ENCODE data around the gene IFNAR2. TPM values are rescaled to one million over a fixed set of nuclear protein-coding genes. Genes with fewer than 3 reads are reported as not detected.

The IFNAR2 gene
- total RNA-seq, 1 experiment from 2014 or later, result 12.3 TPM

DNA sequence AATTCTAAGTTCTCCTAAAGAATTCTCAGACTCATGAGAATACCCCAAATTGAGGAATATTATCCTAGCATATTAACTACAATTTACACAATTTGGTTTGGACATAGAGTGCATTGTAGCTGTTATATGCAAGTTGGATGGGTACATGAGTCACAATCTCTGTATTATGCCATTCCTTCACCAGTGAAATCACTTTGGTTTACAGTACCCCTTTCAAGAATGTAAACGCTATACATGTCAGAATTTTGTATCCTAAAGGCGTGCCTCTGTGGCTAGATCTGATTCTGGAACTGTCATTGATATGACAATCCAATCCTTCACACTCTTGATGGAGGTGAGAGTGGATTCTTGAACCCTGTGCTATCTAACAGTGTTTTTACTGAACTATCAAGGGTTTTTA is 29.7 kb downstream of the IFNAR2 start:
- Histone ChIP-seq H3K4me3 (replicated peaks in 1 of 2; ENCODE audit: low read depth in 1 of 2, low read length in 2 of 2) (no peak overlapping the region), H3K4me2 (ENCODE audit: low read length) (no peak overlapping the region), H3K9ac (ENCODE audit: low read length) (no peak overlapping the region), H2AFZ (ENCODE audit: low read depth, low read length, poor library complexity, severe bottlenecking) (no peak overlapping the region), H3K27me3 (ENCODE audit: insufficient read depth, low read length) (no peaks in the 10 kb centered on the region), H3K36me3 (ENCODE audit: control insufficient read depth in 1 of 2, insufficient read depth in 2 of 2, low read length in 2 of 2) (peaks cover 4 to 5% of the 10 kb centered on the region in 2 experiments; a peak in 2 of 4 replicates), H3K27ac (ENCODE audit: low read depth, low read length) (no peak overlapping the region), H3K9me2 (ENCODE audit: insufficient read depth) (no peaks in the 10 kb centered on the region), H3K9me3 (ENCODE audit: control insufficient read depth in 1 of 2, insufficient read depth in 1 of 2, low read depth in 1 of 2, low read length in 2 of 2) (no peaks in the 10 kb centered on the region), H3K79me2 (ENCODE audit: insufficient read depth, low read length) (no peaks in the 10 kb centered on the region), H3K4me1 (ENCODE audit: control insufficient read depth in 1 of 2, insufficient read depth in 2 of 2, low read length in 2 of 2) (no peaks in the 10 kb centered on the region), H4K20me1 (ENCODE audit: insufficient read depth) (no peaks in the 10 kb centered on the region)
- ChIA-PET RAD21 (ENCODE audit: low non-redundant PET in 1 of 2, low total read pairs in 2 of 2, uncharacterized antibody in 2 of 2, unreplicated experiment in 2 of 2) (no interaction called here), CTCF (no interaction called here), POLR2A (no interaction called here)
- BruUV-seq (replicated peaks), result no TSS peak
- DNase-seq (ENCODE audit: low read depth, low spot score) (no peak), ATAC-seq (no peak)
- no peak for TF ChIP-seq POLR2A (IDR thresholded peaks at IDR 0.05; ENCODE audit: borderline replicate concordance, extremely low read depth, insufficient read depth, insufficient read length)
- TF ChIP-seq FOSL1 (IDR thresholded peaks at IDR 0.05; ENCODE audit: low read depth), result no peak
- TF ChIP-seq, protein P1, sequence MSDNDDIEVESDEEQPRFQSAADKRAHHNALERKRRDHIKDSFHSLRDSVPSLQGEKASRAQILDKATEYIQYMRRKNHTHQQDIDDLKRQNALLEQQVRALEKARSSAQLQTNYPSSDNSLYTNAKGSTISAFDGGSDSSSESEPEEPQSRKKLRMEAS (IDR thresholded peaks at IDR 0.05), result no peak
- TF ChIP-seq ZFX (IDR thresholded peaks at IDR 0.05), result no peak
- intact Hi-C loops (cut with micrococcal nuclease), result no loop called here

DNA sequence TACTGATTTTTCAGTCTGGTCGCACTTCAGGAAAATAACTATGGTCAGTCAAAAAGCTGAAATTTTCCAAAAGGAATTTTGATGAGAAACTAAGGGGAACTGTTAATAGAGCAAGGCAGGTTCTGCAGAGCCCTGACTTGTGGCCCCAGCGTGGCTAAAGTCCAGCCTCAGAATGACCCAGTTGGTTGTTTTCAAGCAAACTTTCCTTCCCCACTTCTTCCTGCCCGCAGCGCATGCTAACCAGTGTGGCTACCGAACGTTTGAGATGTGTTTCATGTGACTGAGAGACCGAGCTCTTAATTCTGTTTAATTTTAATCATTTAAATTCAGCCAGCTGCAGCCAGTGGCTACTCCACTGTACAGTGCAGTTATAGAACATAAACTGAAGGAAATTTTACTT is 30.3 kb downstream of the IFNAR2 start:
- H3K79me2 ChIP-seq (ENCODE audit: insufficient read depth, low read length), result no peaks in the 10 kb centered on the region
- no peaks in the 10 kb centered on the region for H4K20me1 ChIP-seq (ENCODE audit: insufficient read depth)
- H3K9me2 ChIP-seq (ENCODE audit: insufficient read depth), result no peaks in the 10 kb centered on the region
- no peak overlapping the region for H3K4me3 ChIP-seq (replicated peaks in 1 of 2; ENCODE audit: low read depth in 1 of 2, low read length in 2 of 2)
- RAD21 ChIA-PET (ENCODE audit: low non-redundant PET in 1 of 2, low total read pairs in 2 of 2, uncharacterized antibody in 2 of 2, unreplicated experiment in 2 of 2), result no interaction called here
- no TSS peak for BruUV-seq (replicated peaks)
- no peaks in the 10 kb centered on the region for H3K27me3 ChIP-seq (ENCODE audit: insufficient read depth, low read length)
- no peak overlapping the region for H3K9ac ChIP-seq (ENCODE audit: low read length)
- no peak for TF ChIP-seq ELF1 (IDR thresholded peaks at IDR 0.05; ENCODE audit: borderline replicate concordance, low read depth)
- TF ChIP-seq, protein P2, sequence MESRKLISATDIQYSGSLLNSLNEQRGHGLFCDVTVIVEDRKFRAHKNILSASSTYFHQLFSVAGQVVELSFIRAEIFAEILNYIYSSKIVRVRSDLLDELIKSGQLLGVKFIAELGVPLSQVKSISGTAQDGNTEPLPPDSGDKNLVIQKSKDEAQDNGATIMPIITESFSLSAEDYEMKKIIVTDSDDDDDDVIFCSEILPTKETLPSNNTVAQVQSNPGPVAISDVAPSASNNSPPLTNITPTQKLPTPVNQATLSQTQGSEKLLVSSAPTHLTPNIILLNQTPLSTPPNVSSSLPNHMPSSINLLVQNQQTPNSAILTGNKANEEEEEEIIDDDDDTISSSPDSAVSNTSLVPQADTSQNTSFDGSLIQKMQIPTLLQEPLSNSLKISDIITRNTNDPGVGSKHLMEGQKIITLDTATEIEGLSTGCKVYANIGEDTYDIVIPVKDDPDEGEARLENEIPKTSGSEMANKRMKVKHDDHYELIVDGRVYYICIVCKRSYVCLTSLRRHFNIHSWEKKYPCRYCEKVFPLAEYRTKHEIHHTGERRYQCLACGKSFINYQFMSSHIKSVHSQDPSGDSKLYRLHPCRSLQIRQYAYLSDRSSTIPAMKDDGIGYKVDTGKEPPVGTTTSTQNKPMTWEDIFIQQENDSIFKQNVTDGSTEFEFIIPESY (IDR thresholded peaks at IDR 0.05; ENCODE audit: extremely low read depth, insufficient replicate concordance, low read length), result no peak
- ATAC-seq (no peak), DNase-seq (ENCODE audit: low read depth, low spot score) (no peak)
- H3K9me3 ChIP-seq (ENCODE audit: control insufficient read depth in 1 of 2, insufficient read depth in 1 of 2, low read depth in 1 of 2, low read length in 2 of 2), result no peaks in the 10 kb centered on the region
- CTCF ChIA-PET, result no interaction called here
- H3K36me3 ChIP-seq (ENCODE audit: control insufficient read depth in 1 of 2, insufficient read depth in 2 of 2, low read length in 2 of 2), result peaks cover 4 to 5% of the 10 kb centered on the region in 2 experiments; a peak in 2 of 4 replicates
- H3K4me2 ChIP-seq (ENCODE audit: low read length), result no peak overlapping the region
- H2AFZ ChIP-seq (ENCODE audit: low read depth, low read length, poor library complexity, severe bottlenecking), result no peak overlapping the region
- H3K27ac ChIP-seq (ENCODE audit: low read depth, low read length), result no peak overlapping the region
- H3K4me1 ChIP-seq (ENCODE audit: control insufficient read depth in 1 of 2, insufficient read depth in 2 of 2, low read length in 2 of 2), result no peaks in the 10 kb centered on the region
- POLR2A ChIA-PET, result no interaction called here
- intact Hi-C loops (cut with micrococcal nuclease), result no loop called here
